ENCODE measurements around the gene TSPAN1. TPM values are rescaled to one million over a fixed set of nuclear protein-coding genes. Genes with fewer than 3 reads are reported as not detected.

Gene TSPAN1
- total RNA-seq, 4 donors from 2014 or later, result 0.83 to 1.6 (median 1.5) TPM

GRCh38 chr1:46188295-46189030 lies 13.6 kb downstream of the TSPAN1 start:
- peaks cover 19 to 66% (median 52%) of the 10 kb centered on the region in 4 donors for H3K36me3 ChIP-seq
- 72% methylated on average over 6 of the region's 6 CpGs for WGBS
- H3K27ac ChIP-seq (replicated peaks in 1 of 4), result peak overlapping the region; percentile 7 to 31 (median 22)
- H3K27me3 ChIP-seq, result no peaks in the 10 kb centered on the region
- no peak for DNase-seq (ENCODE audit: extremely low spot score)
- intact Hi-C loops (cut with DNase I), result loop anchor here (10.0 kb wide), 1 partner anchor 314 kb away; no protein-coding TSS in a partner anchor
- TF ChIP-seq EP300 (IDR thresholded peaks at IDR 0.05), result no peak
- no peak for TF ChIP-seq POLR2A (IDR thresholded peaks at IDR 0.05; ENCODE audit: low read depth)
- no peak for TF ChIP-seq POLR2AphosphoS5 (IDR thresholded peaks at IDR 0.05)
- TF ChIP-seq, protein P1, sequence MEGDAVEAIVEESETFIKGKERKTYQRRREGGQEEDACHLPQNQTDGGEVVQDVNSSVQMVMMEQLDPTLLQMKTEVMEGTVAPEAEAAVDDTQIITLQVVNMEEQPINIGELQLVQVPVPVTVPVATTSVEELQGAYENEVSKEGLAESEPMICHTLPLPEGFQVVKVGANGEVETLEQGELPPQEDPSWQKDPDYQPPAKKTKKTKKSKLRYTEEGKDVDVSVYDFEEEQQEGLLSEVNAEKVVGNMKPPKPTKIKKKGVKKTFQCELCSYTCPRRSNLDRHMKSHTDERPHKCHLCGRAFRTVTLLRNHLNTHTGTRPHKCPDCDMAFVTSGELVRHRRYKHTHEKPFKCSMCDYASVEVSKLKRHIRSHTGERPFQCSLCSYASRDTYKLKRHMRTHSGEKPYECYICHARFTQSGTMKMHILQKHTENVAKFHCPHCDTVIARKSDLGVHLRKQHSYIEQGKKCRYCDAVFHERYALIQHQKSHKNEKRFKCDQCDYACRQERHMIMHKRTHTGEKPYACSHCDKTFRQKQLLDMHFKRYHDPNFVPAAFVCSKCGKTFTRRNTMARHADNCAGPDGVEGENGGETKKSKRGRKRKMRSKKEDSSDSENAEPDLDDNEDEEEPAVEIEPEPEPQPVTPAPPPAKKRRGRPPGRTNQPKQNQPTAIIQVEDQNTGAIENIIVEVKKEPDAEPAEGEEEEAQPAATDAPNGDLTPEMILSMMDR (IDR thresholded peaks at IDR 0.05), result no peak
- peaks cover 6 to 20% (median 13%) of the 10 kb centered on the region in 4 donors for H3K4me1 ChIP-seq
- no peak overlapping the region for H3K4me3 ChIP-seq
- H3K9me3 ChIP-seq, result no peaks in the 10 kb centered on the region

GRCh38 chr1:46190539-46190938 lies 15.7 kb downstream of the TSPAN1 start:
- no peak for TF ChIP-seq POLR2A (IDR thresholded peaks at IDR 0.05; ENCODE audit: low read depth)
- TF ChIP-seq POLR2AphosphoS5 (IDR thresholded peaks at IDR 0.05), result no peak
- no peak for TF ChIP-seq EP300 (IDR thresholded peaks at IDR 0.05)
- TF ChIP-seq, protein P1 (IDR thresholded peaks at IDR 0.05), result no peak
- no peaks in the 10 kb centered on the region for H3K9me3 ChIP-seq
- no peaks in the 10 kb centered on the region for H3K27me3 ChIP-seq
- no peak for DNase-seq (ENCODE audit: extremely low spot score)
- H3K27ac ChIP-seq (replicated peaks in 1 of 4), result no peak overlapping the region
- intact Hi-C loops (cut with DNase I), result no loop called here
- peaks cover 0 to 12% (median 7%) of the 10 kb centered on the region in 4 donors for H3K4me1 ChIP-seq
- WGBS, result 93% methylated on average over 3 of the region's 3 CpGs
- H3K4me3 ChIP-seq, result no peak overlapping the region
- peaks cover 24 to 86% (median 62%) of the 10 kb centered on the region in 4 donors for H3K36me3 ChIP-seq

DNA sequence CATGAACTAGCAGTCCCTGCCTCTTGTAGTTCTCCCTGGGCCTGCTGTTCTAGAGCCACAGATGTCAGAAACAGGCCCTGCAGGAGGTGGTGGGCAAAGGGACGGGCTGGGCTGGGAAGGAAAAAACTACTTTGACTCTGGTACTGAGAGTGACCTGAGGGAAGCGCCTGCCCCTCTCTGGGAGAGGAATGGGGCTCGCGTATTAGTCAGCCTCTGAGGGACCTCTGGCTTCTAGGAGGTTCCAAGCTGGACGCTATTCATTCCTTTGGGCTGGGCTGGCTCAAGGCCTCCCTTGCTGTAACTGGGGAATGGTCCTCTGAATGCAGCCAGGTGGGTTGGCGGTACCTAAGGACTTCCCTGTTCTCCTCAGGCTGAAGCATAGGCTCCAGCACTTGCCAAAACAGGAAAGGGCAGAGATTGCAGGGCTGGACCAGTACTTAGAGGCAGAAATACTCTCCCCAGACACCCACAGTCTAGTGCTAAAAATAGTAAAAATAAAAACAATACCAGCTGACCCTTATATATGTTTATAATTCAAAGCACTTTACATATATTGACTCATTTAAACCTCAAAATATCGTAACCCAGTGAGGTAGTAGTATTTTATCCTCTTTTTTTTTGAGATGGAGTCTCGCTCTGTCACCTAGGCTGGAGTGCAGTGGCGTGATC lies 16.3 kb downstream of the TSPAN1 start:
- no peak overlapping the region for H3K27ac ChIP-seq (replicated peaks in 1 of 4)
- 93% methylated on average over 8 of the region's 9 CpGs for WGBS
- intact Hi-C loops (cut with DNase I), result no loop called here
- no peaks in the 10 kb centered on the region for H3K9me3 ChIP-seq
- TF ChIP-seq POLR2AphosphoS5 (IDR thresholded peaks at IDR 0.05) (no peak), POLR2A (IDR thresholded peaks at IDR 0.05; ENCODE audit: low read depth) (no peak), EP300 (IDR thresholded peaks at IDR 0.05) (no peak)
- TF ChIP-seq, protein P1 (IDR thresholded peaks at IDR 0.05), result no peak
- no peak for DNase-seq (ENCODE audit: extremely low spot score)
- no peak overlapping the region for H3K4me3 ChIP-seq
- H3K27me3 ChIP-seq, result no peaks in the 10 kb centered on the region
- H3K36me3 ChIP-seq, result peaks cover 24 to 93% (median 62%) of the 10 kb centered on the region in 4 donors
- H3K4me1 ChIP-seq, result peaks cover 0 to 13% (median 10%) of the 10 kb centered on the region in 4 donors

- no peak for TF ChIP-seq EP300 (IDR thresholded peaks at IDR 0.05)
- TF ChIP-seq POLR2A (IDR thresholded peaks at IDR 0.05; ENCODE audit: low read depth), result no peak
- TF ChIP-seq POLR2AphosphoS5 (IDR thresholded peaks at IDR 0.05), result no peak
- TF ChIP-seq, protein P1 (IDR thresholded peaks at IDR 0.05), result no peak
- 93% methylated on average over 7 of the region's 10 CpGs for WGBS
- peaks cover 24 to 96% (median 62%) of the 10 kb centered on the region in 4 donors for H3K36me3 ChIP-seq
- no peaks in the 10 kb centered on the region for H3K27me3 ChIP-seq
- intact Hi-C loops (cut with DNase I), result no loop called here
- no peak overlapping the region for H3K27ac ChIP-seq (replicated peaks in 1 of 4)
- H3K4me1 ChIP-seq, result peaks cover 9 to 23% (median 17%) of the 10 kb centered on the region in 4 donors
- no peak for DNase-seq (ENCODE audit: extremely low spot score)
- no peak overlapping the region for H3K4me3 ChIP-seq
- H3K9me3 ChIP-seq, result no peaks in the 10 kb centered on the region
These were observed 17.3 kb downstream of the TSPAN1 start for GRCh38 chr1:46192171-46192570.
